ENCODE results near the gene PDS5A.

PDS5A gene

DNA sequence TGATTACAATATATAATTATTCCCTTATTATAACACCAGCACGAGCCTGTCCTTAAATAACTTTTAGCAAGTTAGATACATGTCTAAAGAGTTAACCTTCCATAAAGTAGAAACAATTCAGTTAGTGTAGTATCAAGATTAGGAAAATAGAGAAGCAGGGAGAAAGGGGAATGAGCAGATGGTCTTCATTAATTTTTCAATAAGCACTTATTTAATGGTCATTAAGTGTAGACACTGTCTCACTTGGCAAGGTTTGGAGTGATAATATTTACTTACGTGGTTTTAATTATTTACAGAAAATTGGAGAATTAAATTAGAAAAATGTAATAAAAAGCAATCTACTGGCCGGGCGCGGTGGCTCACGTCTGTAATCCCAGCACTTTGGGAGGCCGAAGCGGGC is 99.7 kb downstream of the PDS5A start:
- TF ChIP-seq, protein P1, sequence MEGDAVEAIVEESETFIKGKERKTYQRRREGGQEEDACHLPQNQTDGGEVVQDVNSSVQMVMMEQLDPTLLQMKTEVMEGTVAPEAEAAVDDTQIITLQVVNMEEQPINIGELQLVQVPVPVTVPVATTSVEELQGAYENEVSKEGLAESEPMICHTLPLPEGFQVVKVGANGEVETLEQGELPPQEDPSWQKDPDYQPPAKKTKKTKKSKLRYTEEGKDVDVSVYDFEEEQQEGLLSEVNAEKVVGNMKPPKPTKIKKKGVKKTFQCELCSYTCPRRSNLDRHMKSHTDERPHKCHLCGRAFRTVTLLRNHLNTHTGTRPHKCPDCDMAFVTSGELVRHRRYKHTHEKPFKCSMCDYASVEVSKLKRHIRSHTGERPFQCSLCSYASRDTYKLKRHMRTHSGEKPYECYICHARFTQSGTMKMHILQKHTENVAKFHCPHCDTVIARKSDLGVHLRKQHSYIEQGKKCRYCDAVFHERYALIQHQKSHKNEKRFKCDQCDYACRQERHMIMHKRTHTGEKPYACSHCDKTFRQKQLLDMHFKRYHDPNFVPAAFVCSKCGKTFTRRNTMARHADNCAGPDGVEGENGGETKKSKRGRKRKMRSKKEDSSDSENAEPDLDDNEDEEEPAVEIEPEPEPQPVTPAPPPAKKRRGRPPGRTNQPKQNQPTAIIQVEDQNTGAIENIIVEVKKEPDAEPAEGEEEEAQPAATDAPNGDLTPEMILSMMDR (IDR thresholded peaks at IDR 0.05): no peak

GRCh38 chr4:39873823-39874222 is 103.9 kb downstream of the PDS5A start:
- TF ChIP-seq, protein P1 (IDR thresholded peaks at IDR 0.05): no peak

DNA sequence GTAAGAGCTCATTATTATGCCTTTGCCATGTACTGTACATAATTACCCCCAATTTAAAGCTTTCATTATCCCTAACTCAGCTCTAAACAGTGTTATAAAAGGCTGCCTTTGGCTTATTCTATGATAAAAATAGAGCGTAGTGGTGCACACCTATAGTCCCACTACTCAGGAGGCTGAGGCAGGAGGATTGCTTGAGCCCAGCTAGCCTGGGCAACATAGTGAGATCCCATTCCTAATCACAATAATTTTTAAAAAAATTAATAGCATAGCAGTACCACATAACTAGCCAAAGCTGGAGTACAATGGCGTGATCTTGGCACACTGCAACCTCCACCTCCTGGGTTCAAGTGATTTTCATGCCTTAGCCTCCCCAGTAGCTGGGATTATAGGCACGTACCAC is 112.4 kb downstream of the PDS5A start:
- TF ChIP-seq, protein P1 (IDR thresholded peaks at IDR 0.05): no peak

GRCh38 chr4:39864391-39864790 is 113.3 kb downstream of the PDS5A start:
- TF ChIP-seq, protein P1 (IDR thresholded peaks at IDR 0.05): no peak

- TF ChIP-seq, protein P1 (IDR thresholded peaks at IDR 0.05): no peak
These were observed 116.9 kb downstream of the PDS5A start for GRCh38 chr4:39860804-39861203.

DNA sequence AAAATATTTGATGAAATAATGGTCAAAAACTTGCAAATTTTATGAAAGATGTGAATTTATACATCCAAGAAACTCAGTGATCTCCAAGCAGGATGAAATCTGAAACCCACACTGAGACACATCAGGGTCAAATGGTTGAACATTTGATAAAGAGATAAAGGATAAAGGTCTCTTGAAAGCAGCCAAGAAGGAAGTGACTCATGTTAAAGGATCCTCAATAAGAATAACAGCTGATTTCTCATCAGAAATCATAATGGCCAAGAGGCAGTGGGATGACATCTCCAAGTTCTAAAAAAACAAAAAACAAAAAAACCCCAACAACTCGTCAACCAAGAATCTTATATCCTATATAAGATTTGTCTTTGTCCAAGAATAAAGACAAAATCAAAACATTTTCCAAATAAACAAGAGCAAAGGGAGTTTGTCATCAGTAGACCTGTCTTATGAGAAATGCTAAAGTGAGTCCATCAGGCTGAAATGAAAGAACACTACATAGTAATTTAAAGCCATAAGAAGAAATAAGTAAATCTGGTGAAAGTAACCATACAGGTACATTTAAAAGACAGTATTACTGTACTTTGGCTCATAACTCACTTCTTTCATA is 121.7 kb downstream of the PDS5A start:
- TF ChIP-seq, protein P1 (IDR thresholded peaks at IDR 0.05): no peak

- TF ChIP-seq, protein P1 (IDR thresholded peaks at IDR 0.05): no peak
These were observed 125.1 kb downstream of the PDS5A start for GRCh38 chr4:39852636-39853035.

DNA sequence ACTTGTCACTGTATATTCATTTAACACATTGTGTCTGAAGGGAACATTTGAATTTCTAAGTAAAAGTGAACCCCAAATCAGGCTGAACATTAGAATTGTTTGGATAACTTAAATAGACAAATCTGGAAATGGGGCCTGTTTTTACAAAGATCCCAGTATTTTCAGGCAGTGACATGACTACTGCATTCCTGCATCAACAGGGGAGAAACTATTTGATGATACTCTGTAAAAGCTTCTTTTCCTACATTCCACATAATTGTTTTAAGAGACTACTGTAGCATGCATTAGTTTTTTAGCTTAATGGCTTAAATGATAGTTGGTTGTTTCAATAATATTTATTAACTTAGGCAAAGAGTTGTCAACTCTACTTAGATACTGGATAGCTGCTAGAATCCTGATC is 127.0 kb downstream of the PDS5A start:
- TF ChIP-seq, protein P1 (IDR thresholded peaks at IDR 0.05): no peak
